Kasumi-1 (cell line): ENCODE data around the gene CIB4.
"Not testable (repeated sequence)": the region's sequence is repeated elsewhere in the genome, so short reads cannot be mapped to it uniquely, and the experiment has no call there.

Experiments used
- DNase-seq, 2 experiments: peaks; one replicate each; lab custom pipeline; 2025; lab: John Stamatoyannopoulos, UW

Gene CIB4

DNA sequence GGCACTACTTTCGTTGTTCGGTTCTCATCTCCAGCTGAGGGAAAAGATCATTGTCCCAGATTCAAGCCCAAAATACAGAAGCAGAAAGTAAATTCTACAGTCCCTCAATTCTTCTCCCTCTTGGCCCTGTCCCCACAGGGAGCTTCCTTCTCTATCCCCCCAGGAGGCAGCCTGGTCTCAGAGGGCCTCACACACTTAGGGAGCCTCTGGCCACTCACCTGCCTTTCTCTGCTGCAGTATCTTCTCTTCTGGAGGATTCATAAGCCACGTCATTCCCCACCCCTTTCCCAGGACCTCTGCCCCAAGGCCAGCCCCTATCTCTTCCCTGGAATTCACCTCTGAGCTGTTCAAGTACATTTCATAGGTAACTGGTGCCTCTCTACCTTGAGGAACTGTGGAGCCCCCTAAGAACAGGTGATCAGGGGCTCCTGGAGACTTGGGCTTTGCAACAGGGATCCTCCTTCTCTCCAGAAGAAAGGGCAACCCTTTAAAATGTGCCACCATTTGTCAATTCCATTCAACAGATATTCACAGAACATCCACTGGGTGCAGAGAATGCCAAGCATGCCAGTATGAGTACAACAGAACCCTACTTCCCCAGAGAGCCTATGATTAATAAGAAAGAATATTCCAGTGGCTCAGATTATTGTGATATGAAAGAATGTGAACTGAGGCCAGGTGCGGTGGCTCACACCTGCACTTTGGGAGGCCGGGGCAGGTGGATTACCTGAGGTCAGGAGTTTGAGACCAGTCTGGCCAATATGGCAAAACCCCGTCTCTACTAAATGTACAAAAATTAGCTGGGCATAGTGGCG, 72.9 kb downstream of the CIB4 start:
- DNase-seq, result no peak

DNA sequence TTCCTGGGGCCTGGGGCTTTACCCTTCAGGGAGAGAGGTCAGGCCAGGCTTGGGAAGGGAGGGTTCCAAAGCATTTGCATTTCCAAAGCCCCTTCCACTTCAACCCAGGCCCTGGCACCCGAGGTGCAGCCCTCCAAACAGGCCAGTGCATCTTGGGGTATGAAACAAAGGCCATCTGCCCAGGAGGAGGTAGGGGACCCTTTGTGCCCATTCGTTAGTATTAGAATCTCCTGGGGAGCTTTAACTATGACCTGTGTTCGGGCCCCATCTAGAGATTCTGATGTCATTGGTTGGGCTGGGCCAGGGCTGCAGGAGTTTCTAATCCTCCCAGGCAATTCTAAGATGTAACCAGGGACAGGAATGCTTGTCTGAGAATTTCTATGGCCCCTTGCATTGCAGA, 73.6 kb downstream of the CIB4 start:
- no peak for DNase-seq

DNA sequence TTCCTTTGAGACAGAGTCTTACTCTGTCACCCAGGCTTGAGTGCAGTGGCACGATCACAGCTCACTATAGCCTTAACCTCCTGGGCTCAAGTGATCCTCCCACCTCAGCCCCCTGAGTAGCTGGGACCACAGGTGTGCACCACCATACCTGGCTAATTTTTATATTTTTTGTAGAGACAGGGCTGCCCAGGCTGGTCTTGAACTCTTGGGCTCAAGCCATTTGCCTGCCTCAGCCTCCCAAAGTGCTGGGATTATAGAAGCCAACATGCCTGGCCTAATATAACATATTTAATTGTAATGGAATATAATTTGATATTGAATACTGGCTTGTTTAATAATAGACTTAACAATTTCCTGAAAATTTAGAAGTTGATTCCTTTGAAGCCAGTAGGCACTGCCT, 74.4 kb downstream of the CIB4 start:
- not testable (repeated sequence) for DNase-seq

DNA sequence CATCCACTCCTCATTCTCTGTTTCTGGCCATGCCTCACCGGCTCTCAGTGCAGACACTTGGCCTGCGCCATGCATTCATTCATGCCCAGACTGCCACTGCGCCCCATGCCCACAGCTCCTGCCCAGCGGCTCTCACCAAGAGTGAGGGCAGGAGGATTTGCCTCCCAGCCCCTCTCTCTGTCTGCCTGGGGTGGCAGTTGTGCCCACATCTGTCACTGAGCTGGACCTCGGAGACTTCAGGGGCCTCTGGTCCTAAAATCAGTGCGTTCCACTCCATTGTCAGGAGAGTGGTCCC, 75.1 kb downstream of the CIB4 start:
- no peak for DNase-seq

DNA sequence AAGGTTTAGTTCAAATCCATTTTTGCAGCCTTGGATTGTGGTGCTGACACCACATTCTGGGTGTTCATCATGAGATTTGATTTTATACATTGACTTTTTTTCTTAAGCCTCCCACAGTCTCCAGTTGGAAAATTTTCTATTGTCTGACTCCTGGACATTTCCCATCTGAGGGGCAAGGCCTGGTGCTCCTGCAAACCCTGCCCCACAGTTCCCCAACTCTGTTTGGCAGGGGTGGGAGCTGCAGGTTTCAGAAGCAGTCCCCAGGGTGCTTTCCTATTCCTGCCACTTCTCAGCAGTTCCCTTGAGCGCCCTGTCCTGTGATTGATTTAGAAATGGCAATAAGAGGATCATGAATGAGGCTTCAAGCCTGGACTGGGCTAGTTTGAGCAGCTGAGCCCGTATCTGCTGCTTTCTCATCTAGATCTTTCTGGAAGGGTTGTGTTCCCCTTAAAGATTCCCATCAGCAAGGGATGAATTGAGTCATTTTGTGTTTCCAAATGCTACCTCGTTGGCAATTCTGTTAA, 77.0 kb downstream of the CIB4 start:
- no peak for DNase-seq

DNA sequence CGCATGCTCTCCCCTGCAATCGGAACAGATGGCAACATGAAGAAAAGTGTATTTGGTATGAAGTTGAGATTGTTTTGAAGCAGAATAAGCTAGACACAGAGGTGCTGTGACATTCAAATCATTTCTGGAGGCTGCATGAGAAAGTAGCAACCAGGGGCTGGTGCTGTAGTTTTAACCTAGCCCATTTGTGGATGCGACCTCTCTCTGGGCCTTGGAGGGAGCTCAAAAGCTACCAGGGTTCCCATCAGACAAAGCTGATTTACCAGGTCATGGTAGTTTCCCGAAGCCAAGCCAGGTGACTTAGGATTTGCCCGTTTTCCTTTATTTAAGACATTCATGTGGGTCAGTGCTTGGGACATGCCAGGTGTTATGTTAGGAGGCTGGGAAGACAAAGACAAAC, 77.5 kb downstream of the CIB4 start:
- no peak for DNase-seq

DNA sequence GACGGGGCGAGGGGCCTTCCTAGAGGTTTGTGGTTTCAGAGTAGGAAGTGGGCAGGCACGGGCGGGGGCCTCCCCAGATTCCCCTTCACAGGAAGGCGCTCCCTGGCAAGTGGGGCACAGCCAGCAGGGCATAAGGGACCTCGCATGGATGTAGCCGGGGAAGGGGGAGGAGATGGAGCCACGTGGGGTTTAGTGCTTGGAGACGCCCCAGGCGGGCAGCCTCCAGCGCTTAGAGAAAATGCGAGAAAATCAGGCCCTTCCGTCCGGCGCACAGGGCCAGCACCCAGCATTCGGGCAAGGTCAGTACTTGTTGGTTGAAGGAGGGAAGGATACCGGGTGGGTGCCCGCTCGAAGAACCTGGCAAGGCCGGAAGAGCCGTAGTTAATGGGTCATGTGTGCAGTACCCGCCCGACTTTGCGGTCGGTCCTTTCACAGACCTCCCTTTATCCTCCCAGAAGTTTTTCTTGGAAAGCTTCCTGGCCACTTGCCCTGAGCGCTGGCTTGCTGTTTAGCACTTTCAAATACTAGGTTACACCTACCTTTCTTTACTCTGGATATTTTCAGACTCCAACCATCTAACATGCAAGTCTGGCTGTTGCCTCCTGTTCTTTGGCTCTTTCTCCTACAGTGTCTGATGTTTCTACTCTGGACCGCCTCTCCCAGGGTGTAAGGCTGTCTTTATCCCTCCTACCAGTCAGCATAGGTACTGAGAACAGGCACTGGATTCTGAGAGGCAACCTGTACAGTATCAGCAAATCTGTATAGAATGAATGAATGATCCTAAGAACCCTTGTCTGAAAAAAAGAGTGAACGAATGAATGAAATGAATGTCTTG, 78.1 kb downstream of the CIB4 start:
- peak in 1 of 2 experiments; percentile 15 for DNase-seq

DNA sequence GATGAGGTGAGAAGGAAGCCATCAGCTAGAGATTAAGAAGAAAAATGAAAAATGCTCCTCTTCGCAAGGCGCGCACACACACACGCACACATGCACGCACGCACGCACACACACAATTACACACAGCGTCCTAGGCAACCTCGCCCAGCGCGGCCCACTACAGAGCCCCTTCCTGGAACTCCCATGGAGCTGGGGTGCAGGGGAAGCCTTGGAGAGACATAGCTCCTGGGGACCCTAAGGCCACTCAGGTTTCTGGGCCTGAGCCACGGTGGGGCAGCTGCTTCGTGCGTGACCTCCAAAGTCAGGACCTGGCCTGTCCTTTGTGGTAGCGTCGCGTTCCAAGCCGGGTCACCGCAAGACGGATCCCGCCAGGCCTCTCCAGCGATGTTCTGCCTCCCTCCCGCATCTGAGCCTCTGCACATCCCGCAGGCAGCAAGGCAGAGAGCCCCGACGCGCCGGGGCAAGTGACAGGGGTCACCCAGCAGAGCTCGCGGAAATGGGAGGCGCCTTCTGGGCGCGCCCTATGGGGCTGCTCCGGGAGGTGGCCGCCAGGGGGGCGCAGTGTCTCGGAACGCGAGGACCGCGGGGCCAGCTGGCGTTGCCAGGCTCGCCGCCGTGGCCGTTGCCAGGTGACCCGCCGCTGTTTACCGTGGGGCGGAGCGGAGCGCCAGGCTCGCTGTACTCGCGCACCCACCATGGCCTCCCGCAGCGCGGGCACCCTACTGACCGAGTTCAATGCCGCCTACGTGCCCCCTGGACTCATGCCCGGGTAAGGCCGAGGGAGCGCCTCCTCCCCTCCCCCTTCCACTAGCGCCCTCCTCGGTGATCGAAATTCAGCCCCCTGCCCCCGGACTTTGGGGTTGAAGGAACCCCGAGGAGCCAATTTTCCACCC, 79.0 kb downstream of the CIB4 start:
- peak; percentile 10 to 12 for DNase-seq

DNA sequence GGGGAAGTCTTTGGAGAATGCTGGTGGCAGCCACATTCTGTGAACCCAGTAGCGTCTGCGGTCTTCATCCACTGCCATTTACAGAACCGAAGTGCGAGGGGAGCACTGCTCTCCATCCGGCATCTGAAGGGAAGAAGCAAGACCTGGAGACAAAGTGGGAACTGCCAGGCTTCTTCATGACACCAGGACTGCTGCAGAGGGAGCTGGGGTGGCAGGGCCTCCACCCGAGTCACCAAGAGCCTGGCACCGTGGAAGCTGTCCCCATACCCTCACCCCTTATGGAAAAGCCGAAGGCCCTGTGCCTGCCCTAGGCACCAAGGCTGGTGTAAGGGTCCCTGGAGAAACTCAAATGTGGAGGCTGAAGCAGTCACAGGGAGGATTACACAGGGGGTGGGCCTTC, 79.8 kb downstream of the CIB4 start:
- DNase-seq, result no peak

DNA sequence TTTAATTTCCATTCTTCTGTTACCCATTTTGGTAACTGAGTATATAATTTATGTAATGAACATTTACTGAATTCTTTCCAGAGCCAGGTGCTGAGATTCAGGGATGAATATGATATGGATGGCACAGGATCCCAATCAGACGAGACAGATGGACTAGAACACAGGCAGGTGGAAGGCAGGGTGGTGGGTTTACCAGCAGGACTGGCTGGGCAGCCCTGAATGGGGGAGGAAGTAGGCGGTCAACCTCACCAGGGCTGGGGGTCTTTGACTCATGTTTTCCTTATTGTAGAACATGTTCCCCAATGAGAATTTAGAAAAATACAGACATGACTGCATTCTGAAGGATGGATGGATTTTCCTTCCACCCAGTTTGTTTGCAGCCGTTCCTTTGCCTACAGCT, 80.3 kb downstream of the CIB4 start:
- no peak for DNase-seq

DNA sequence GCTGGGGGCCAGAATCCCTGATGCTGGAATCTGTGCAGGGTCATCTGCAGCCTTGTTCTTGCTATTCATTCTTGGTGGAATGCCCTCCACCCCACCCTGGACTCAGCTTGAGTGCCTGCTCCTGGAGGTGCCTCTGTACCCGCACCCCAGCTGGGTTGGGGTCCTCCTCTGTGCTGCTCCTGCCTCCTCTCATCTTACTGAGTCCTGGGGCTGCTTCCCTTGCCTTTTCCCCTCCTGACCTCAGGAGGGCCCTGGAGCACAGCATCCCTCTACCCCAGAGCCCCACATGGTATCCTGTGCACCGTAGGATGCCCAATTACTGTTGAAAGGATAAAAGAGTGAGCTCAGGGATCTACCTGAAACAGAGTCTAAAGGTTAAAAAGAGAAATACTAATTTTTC, 81.6 kb downstream of the CIB4 start:
- no peak for DNase-seq

DNA sequence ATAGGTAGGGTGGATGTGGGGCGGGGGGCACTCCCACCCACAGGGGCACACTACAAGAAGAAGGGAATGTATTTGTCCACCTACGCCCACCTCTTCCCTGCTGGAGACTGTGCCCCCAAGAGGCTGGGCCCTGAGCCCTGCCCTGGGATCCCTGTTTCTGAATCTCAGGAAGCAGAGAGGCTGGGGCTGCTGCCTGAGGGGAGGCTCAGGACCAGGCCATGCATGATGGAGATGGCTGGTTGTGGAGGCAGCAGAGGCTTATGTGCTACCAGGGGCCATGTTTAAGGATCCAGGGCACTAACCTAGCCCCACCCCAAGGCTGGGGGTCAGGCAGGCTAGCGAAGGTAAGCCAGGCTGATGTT, 82.1 kb downstream of the CIB4 start:
- no peak for DNase-seq

DNA sequence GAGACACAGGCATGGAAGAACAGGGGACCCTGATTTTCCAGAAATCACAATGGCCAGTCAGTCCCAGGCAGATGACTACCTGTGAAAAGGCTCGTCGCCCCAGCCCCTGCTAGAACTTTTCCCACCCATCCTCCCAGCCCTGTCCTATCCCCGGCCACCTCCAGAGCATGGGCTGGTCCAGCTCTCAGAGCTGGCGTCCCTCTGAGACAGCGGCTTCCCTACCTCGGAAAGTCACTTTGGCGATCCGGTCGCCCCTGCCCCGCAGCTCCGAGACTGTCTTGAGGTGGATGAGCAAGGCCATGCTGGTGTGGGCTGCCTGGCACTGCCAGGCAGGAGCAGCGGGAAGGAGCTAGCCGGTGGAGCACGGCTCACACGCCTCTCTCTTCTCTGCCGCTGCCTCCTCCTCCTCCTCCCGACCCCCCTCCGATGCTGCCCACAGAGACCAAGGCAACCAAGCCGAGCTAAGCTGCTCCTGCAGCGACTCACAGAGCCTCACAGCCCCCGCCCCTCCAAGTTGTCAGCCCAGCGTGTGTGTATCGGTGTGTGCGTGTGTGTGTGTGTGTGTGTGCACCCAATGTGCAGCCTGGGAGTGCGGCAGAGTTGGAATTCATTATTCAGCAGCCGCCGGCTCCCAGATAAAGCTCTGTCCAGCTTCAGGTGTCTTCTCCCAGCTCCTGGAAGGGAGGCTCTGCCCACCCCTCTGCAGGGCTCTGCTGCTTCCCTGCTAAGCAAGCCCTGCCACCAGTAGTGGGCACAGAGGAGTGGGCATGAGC, 82.7 kb downstream of the CIB4 start:
- no peak for DNase-seq

DNA sequence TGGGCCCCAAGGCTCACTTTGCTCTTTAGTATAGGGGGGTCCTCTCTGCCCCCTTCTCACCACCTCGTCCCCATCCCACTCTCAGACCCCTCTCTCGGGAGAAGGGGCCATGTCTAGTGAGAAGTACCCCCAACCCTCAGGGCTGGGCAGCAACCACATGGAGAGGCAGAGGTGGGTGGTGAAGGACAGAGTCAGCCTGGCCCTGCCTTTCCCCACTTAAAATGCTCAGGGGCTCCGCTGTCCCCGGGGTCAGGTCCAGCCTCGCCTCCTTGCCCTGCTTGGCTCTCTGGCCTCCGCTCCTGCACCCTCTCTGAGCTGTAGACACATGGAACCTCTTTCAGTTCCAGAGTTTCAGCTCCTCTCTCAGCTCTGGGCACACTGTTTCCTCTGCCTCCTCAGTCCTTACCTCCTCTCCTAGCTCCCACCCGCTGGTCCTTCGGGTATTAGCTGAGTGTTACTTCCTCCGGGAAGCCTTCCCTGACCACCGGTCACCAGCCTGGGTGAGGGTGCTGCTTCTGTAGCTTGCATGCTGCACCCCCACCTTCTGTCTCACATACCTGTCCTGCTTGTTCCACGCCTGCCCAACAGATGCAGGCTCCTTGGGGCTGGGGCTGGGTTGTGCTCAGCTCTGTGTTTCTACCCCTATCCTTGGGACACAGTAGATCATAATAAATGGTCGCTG, 83.8 kb downstream of the CIB4 start:
- DNase-seq, result no peak

DNA sequence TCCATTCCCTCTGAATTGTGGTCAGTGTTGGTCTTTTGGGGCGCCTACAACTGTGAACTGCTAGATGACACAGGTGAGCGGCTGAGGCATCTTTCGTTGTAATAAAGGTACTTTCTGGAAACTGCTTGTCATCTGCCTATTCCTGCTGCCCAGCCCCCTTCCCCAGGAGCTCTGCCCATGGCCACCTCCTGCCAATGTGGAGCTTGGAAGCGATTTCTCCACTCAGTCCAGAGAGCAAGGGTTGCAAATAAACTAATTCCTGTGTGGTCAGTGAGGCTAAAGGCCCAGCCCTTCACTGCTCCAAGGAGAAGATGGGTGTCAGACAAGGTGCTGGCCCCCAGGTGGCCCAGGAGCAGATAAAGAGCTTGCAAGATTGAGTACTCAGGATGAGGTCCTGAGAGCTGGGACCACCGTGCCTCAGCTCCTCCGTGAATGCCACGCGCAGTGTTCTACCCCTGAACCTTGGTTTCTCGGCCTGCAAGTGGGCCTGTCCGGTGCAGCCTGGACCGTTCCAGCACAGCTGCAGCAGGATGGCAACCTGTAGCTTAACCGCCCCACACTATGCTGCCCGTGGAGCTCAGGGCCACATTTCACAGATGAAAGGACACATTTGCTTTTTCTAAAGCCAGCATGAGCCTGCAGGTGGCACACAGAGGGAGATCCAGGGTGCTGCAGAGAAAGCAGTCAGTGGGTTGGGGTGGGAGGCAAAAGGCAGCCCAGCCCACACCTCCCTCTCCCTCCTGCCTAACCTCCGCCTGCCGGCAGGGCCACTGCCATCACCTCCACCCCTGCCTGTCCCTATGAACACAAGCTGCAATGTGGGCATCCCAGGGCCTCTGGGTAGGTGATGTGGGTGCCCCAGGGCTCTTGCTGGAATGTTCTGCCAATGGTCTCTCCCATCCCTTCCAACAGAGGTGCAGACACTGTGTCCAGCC, 84.6 kb downstream of the CIB4 start:
- DNase-seq, result no peak

DNA sequence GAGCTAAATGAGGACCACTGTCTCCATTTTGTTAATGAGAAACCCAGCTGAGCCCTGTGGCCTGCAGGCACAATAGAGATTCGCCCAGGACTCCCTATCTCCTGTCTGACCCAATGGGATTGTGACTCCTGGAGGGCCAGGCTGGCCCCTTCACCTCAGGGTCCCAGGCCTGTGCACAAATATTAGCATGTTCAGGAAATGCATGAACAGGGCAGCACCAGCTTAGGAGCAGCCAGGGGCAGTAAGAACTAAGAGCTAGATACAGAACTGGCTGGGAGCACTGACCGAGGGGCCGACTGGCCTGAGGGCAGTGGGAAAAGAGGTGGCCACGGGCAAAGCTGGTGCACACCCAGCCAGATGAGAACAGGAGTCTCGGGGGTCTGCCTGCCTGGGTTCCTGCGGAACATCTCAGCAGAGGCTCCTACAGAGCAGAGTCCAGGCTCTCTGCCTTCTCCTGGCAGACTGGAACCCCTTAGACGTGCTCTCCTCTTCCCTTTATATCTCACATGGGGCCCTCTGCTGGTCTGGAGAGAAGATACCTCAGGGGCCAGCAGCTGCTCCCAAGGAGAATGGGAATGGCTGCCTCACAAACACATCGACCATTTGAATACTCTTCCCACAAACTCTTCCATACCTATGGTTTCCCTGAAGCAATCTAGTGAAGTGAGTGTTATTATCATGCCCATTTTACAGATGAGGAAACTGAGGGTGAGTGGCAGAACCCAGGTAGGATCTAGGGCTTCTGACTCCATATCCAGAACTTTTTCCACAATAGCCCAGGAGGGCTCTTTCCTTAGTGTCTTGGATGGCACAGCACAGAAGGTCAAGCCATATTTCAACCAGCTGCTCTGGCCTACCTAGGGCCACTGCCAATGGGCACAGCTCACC, 85.7 kb downstream of the CIB4 start:
- DNase-seq, result peak; percentile 1 to 10

DNA sequence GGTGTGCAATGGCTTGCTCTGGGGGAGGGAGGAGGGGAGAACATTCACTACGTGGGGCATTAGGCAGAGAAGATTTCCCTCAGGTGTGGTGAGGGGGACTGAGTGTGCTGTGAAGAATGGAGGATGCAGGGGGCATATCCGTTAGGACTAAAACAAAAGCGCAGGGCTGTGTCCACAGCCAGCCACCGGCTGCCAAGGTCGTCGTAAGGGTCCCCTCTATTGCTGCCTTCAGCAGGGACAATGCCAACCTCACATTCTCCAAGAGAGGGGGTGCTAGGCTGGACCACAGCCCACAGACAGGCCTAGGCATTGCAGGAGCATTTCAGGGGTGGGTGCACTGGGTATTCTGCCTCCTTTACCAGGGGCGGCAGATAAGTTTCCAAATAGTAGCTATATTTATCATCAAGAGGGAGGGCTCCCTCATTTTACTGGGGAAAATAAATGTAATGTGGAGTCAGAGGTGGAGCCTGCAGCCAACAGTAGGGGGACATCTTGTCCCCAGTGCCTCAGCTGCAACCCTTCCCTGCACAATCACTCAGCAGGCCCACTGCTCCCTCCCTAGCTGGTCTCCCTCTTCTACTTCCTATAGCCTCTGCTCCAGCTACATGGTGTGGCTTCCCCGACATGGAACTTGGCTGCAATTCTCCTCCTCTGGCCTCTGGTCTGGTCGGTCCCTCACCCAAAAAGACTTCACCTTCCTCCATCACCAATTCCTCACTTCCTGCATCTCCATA, 88.4 kb downstream of the CIB4 start:
- no peak for DNase-seq
